Neural cell (in vitro differentiated cells): ENCODE data around the gene ZP1. TPM values are rescaled to one million over a fixed set of nuclear protein-coding genes. Genes with fewer than 3 reads are reported as not detected.

Experiments used
- H2AFZ ChIP-seq: fragments of 200-600, 300-800 bp; sonication (generic), shearing (Covaris generic); 2 replicates; pipeline ENCODE4 v1.6.0; 2014; ENCODE audit warnings: low read depth, mild to moderate bottlenecking, antibody characterized with exemption, low read length, moderate library complexity
- H3F3A ChIP-seq: fragments of 200-600 bp; shearing (Covaris generic); 2 replicates; pipeline ENCODE4 v1.6.1; 2016; ENCODE audit warnings: mild to moderate bottlenecking, moderate library complexity, mixed read lengths, antibody characterized with exemption, low read length; ENCODE audit not compliant: insufficient read depth, poor library complexity, severe bottlenecking
- H3K27ac ChIP-seq: fragments of 200-600, 300-800 bp; sonication (generic), shearing (Covaris generic); 2 replicates; pipeline ENCODE4 v1.5.1; 2014; ENCODE audit warnings: mild to moderate bottlenecking, low read length, moderate library complexity
- H3K27me3 ChIP-seq: fragments of 300-800, 200-600 bp; sonication (generic), shearing (Covaris generic); 2 replicates; pipeline ENCODE4 v1.6.0; 2014; ENCODE audit warnings: mild to moderate bottlenecking, low read depth, low read length, moderate library complexity; ENCODE audit not compliant: insufficient read depth
- H3K36me3 ChIP-seq: fragments of 300-800, 200-600 bp; sonication (generic), shearing (Covaris generic); 2 replicates; pipeline ENCODE4 v1.5.1; 2014; ENCODE audit warnings: mild to moderate bottlenecking, antibody characterized with exemption, low read length, moderate library complexity; ENCODE audit not compliant: insufficient read depth
- H3K4me2 ChIP-seq: fragments of 300-800, 200-600 bp; sonication (generic), shearing (Covaris generic); 2 replicates; pipeline ENCODE4 v1.6.0; 2014; ENCODE audit warnings: mild to moderate bottlenecking, low read length
- H3K4me3 ChIP-seq: fragments of 300-800, 200-600 bp; sonication (generic), shearing (Covaris generic); 2 replicates; pipeline ENCODE4 v1.5.1; 2014; ENCODE audit warnings: mild to moderate bottlenecking, low read length, moderate library complexity
- H3K79me2 ChIP-seq: fragments of 200-600 bp; shearing (Covaris generic); replicated peaks from 2 replicates; pipeline ENCODE4 v1.6.0; 2014; ENCODE audit warnings: mild to moderate bottlenecking, low read length, moderate library complexity; ENCODE audit not compliant: insufficient read depth
- H3K9ac ChIP-seq: fragments of 300-800, 200-600 bp; sonication (generic), shearing (Covaris generic); 2 replicates; pipeline ENCODE4 v1.6.1; 2016; ENCODE audit warnings: mild to moderate bottlenecking, low read length, mixed read lengths
- H3K9me2 ChIP-seq: fragments of 200-600 bp; shearing (Covaris generic); 2 replicates; pipeline ENCODE4 v1.6.1; 2016; ENCODE audit warnings: mild to moderate bottlenecking, low read length, mixed read lengths; ENCODE audit not compliant: insufficient read depth
- H3K9me3 ChIP-seq: fragments of 200-600, 300-800 bp; sonication (generic), shearing (Covaris generic); 2 replicates; pipeline ENCODE4 v1.6.1; 2016; ENCODE audit warnings: mild to moderate bottlenecking, mixed run types, low read length, moderate library complexity, mixed read lengths
- H4K20me1 ChIP-seq: fragments of 200-600 bp; shearing (Covaris generic); 2 replicates; pipeline ENCODE4 v1.6.1; 2016; ENCODE audit warnings: mild to moderate bottlenecking, mixed run types; ENCODE audit not compliant: insufficient read depth
- EP300 ChIP-seq: fragments of 450-650 bp; conservative IDR thresholded peaks from 2 replicates; pipeline ENCODE4 v1.6.1; 2014; ENCODE audit warnings: antibody characterized with exemption, mild to moderate bottlenecking, moderate library complexity; ENCODE audit not compliant: poor library complexity, severe bottlenecking
- EZH2 ChIP-seq: fragments of 200-600, 300-800 bp; shearing (Covaris generic), sonication (generic); IDR thresholded peaks from 2 replicates; pipeline ENCODE4 v1.6.1; 2014; ENCODE audit warnings: antibody characterized with exemption, low read length, borderline replicate concordance, mild to moderate bottlenecking; ENCODE audit not compliant: insufficient read depth, poor library complexity, severe bottlenecking
- POLR2AphosphoS5 ChIP-seq: IDR thresholded peaks from 2 replicates; pipeline ENCODE4 v1.6.1; 2012
- RAD21 ChIP-seq: fragments of 450-650 bp; conservative IDR thresholded peaks from 2 replicates; pipeline ENCODE4 v1.6.1; 2014; ENCODE audit warnings: antibody characterized with exemption, mild to moderate bottlenecking, moderate library complexity
- SMC3 ChIP-seq: fragments of 450-650 bp; conservative IDR thresholded peaks from 2 replicates; pipeline ENCODE4 v1.6.1; 2014; ENCODE audit warnings: antibody characterized with exemption, mild to moderate bottlenecking, moderate library complexity; ENCODE audit not compliant: poor library complexity
- TAF1 ChIP-seq: IDR thresholded peaks from 2 replicates; pipeline ENCODE4 v1.6.1; 2012; ENCODE audit warnings: low read depth
- polyA plus RNA-seq: library from polyadenylated mRNA; depleted of rRNA; stranded (reverse); fragments of >200 nt; gene quantifications from 2 replicates; pipeline ENCODE4 v1.2.3, GENCODE V29; 2014
- TF ChIP-seq, protein P1 (sequence below): fragments of 450-650 bp; IDR thresholded peaks from 2 replicates; pipeline ENCODE4 v1.5.1; 2014; ENCODE audit warnings: antibody characterized with exemption, mild to moderate bottlenecking, moderate library complexity; ENCODE audit not compliant: poor library complexity, severe bottlenecking
- TF ChIP-seq, protein P2 (sequence below): IDR thresholded peaks from 2 replicates; pipeline ENCODE4 v1.6.1; 2012; ENCODE audit warnings: borderline replicate concordance

ZP1 gene
- polyA plus RNA-seq, 1 donor from 2014 or later = 1.5 TPM

DNA sequence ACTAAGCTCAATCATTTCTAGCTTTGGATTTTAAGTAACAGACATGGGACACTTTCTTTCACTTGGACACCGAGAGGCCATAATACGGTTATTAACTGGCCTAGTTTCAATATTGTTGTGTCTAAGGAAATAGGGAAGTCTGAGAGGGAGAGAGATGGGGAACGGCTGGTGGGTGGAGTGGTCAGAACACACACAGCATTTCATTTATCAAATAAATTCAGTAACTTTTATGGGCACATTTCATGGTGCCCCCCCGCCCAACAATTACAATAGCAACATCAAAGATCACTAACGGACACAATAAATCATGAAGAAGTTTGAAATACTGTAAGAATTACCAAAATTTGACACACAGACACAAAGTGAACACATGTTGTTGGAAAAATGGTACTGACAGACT, 28.3 kb downstream of the ZP1 start:
- Histone ChIP-seq H3K4me2 (no peak overlapping the region), H3K9me2 (no peaks in the 10 kb centered on the region), H3F3A (no peaks in the 10 kb centered on the region), H3K36me3 (peaks cover 8% of the 10 kb centered on the region), H3K79me2 (no peaks in the 10 kb centered on the region), H3K27ac (no peak overlapping the region), H3K9me3 (no peaks in the 10 kb centered on the region), H2AFZ (no peak overlapping the region), H3K27me3 (no peaks in the 10 kb centered on the region), H3K4me3 (no peak overlapping the region), H4K20me1 (no peaks in the 10 kb centered on the region), H3K9ac (no peak overlapping the region)
- TF ChIP-seq, protein P1, sequence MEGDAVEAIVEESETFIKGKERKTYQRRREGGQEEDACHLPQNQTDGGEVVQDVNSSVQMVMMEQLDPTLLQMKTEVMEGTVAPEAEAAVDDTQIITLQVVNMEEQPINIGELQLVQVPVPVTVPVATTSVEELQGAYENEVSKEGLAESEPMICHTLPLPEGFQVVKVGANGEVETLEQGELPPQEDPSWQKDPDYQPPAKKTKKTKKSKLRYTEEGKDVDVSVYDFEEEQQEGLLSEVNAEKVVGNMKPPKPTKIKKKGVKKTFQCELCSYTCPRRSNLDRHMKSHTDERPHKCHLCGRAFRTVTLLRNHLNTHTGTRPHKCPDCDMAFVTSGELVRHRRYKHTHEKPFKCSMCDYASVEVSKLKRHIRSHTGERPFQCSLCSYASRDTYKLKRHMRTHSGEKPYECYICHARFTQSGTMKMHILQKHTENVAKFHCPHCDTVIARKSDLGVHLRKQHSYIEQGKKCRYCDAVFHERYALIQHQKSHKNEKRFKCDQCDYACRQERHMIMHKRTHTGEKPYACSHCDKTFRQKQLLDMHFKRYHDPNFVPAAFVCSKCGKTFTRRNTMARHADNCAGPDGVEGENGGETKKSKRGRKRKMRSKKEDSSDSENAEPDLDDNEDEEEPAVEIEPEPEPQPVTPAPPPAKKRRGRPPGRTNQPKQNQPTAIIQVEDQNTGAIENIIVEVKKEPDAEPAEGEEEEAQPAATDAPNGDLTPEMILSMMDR = no peak
- no peak for TF ChIP-seq EZH2

DNA sequence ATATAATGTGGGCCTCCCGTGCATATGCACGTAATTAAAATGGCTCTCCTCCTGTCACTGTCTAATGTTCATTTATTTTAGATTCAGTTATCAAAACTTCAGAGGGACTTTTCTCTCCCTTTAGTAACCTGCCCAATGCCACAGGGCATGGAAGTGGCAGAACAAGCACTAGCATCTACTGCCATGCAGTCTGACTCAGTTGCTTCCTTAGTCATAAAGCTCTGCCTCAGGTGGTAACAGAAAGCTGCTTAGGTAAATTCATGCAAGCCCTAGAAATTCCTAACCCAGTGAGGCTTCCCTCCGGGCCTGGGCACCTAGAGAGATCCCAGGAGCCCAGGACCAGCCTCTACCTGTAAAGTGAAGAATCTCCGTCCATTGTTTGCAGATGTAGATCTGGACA, 30.2 kb downstream of the ZP1 start:
- Histone ChIP-seq H2AFZ (no peak overlapping the region), H3K36me3 (peaks cover 8% of the 10 kb centered on the region), H3K79me2 (no peaks in the 10 kb centered on the region), H3K27me3 (no peaks in the 10 kb centered on the region), H3K4me3 (no peak overlapping the region), H3K9ac (no peak overlapping the region), H4K20me1 (no peaks in the 10 kb centered on the region), H3F3A (no peaks in the 10 kb centered on the region), H3K27ac (no peak overlapping the region), H3K9me2 (no peaks in the 10 kb centered on the region), H3K9me3 (no peaks in the 10 kb centered on the region), H3K4me2 (no peak overlapping the region)
- TF ChIP-seq EP300 = no peak

DNA sequence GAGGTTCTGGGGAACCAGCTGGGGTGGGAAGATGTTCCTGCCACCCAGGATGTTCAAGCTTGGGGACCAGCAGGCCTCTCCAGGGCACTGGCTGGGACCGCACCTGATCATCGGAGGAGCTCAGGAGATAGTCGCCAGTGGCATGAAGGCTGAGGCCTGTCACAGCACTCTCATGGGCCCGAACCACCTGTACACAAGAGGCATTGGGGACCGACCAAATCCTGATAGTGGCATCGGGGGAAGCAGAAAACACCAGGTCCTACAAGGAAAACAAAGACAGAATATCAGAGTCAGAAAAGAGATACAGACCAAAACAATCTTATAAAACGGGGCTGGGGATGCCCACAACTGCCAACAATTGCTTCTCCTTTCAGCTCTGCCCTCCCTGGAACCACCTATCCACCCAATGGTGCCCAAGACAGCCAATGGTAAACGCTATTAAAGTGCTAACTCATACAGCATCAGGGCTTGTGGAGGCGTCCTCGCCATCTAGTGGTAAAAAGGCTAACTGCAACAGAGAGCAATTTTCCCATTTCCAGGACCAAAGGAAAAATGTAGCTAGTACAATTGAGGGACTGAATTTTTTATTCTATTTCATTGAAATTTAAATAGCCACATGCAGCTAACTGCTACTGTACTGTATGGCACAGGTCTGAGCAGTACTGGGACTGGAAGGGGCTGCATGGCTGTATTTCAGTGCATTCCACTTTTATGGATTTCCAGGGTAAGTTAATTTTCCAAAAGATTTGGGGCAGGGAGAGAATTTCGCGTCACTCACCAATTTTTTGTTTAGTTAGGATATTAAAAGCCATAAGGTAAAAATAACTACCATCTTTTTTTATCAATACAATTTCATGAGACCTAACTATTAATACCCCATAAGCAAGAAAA, 31.9 kb downstream of the ZP1 start:
- Histone ChIP-seq H3K9ac (no peak overlapping the region), H3K4me2 (no peak overlapping the region), H3K36me3 (peaks cover 8% of the 10 kb centered on the region), H3K4me3 (no peak overlapping the region), H4K20me1 (no peaks in the 10 kb centered on the region), H3K27ac (no peak overlapping the region), H3K9me3 (no peaks in the 10 kb centered on the region), H2AFZ (no peak overlapping the region), H3K9me2 (no peaks in the 10 kb centered on the region), H3F3A (no peaks in the 10 kb centered on the region), H3K27me3 (no peaks in the 10 kb centered on the region), H3K79me2 (peaks cover 11% of the 10 kb centered on the region)
- TF ChIP-seq POLR2AphosphoS5 (no peak), SMC3 (peak; percentile 98), EZH2 (no peak), RAD21 (peak; percentile 87), TAF1 (no peak)
- TF ChIP-seq, protein P1 = peak; percentile 93
- TF ChIP-seq, protein P2, sequence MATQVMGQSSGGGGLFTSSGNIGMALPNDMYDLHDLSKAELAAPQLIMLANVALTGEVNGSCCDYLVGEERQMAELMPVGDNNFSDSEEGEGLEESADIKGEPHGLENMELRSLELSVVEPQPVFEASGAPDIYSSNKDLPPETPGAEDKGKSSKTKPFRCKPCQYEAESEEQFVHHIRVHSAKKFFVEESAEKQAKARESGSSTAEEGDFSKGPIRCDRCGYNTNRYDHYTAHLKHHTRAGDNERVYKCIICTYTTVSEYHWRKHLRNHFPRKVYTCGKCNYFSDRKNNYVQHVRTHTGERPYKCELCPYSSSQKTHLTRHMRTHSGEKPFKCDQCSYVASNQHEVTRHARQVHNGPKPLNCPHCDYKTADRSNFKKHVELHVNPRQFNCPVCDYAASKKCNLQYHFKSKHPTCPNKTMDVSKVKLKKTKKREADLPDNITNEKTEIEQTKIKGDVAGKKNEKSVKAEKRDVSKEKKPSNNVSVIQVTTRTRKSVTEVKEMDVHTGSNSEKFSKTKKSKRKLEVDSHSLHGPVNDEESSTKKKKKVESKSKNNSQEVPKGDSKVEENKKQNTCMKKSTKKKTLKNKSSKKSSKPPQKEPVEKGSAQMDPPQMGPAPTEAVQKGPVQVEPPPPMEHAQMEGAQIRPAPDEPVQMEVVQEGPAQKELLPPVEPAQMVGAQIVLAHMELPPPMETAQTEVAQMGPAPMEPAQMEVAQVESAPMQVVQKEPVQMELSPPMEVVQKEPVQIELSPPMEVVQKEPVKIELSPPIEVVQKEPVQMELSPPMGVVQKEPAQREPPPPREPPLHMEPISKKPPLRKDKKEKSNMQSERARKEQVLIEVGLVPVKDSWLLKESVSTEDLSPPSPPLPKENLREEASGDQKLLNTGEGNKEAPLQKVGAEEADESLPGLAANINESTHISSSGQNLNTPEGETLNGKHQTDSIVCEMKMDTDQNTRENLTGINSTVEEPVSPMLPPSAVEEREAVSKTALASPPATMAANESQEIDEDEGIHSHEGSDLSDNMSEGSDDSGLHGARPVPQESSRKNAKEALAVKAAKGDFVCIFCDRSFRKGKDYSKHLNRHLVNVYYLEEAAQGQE = no peak
